Testis (tissue), 2 donors: ENCODE measurements around the gene DUSP7.

ENCODE experiments used
- CTCF ChIP-seq, 3 experiments: fragments of 450-650 bp in 2 of 3; fragments of 200-600 bp in 1 of 3; sonication (generic) in 1 of 3; IDR thresholded peaks; one replicate each; pipeline ENCODE4 v1.5.1; 2016 to 2019; ENCODE audit warnings: antibody characterized with exemption in 3 of 3, mild to moderate bottlenecking in 2 of 3, moderate library complexity in 1 of 3
- POLR2A ChIP-seq: fragments of 450-650 bp; IDR thresholded peaks from one replicate; pipeline ENCODE4 v1.6.1; 2017; ENCODE audit warnings: antibody characterized with exemption, mild to moderate bottlenecking, moderate library complexity

GRCh38 chr3:52043750-52044149 is 12.6 kb downstream of the DUSP7 start:
- TF ChIP-seq CTCF (IDR thresholded peaks at IDR 0.05) (no peak), POLR2A (no peak)
